Colonic mucosa (tissue), 4 donors: ENCODE data around the gene ARSA. TPM values are rescaled to one million over a fixed set of nuclear protein-coding genes. Genes with fewer than 3 reads are reported as not detected.
A peak's percentile ranks its signal among the peaks of the same experiment; 100 is the strongest.

ENCODE experiments used
- DNase-seq: peaks from one replicate; pipeline ENCODE4 v3.0.0-alpha.2; 2020
- H3K27ac ChIP-seq: fragments of 200-600 bp; one replicate; pipeline ENCODE4 v1.8.0; 2021
- H3K27me3 ChIP-seq: fragments of 200-600 bp; one replicate; pipeline ENCODE4 v1.8.0; 2021
- H3K36me3 ChIP-seq: fragments of 200-600 bp; one replicate; pipeline ENCODE4 v1.8.0; 2021
- H3K4me1 ChIP-seq: fragments of 200-600 bp; one replicate; pipeline ENCODE4 v1.8.0; 2021; ENCODE audit warnings: mild to moderate bottlenecking
- H3K4me3 ChIP-seq: fragments of 200-600 bp; one replicate; pipeline ENCODE4 v1.8.0; 2021
- H3K9ac ChIP-seq, 2 donors: one replicate each; pipeline ENCODE4 v1.7.0; 2013; ENCODE audit warnings: control low read depth in 2 of 2, low read depth in 2 of 2, low read length in 2 of 2
- H3K9me3 ChIP-seq: fragments of 200-600 bp; one replicate; pipeline ENCODE4 v1.8.0; 2021
- CTCF ChIP-seq: fragments of 200-600 bp; IDR thresholded peaks from one replicate; pipeline ENCODE4 v1.8.0; 2022; ENCODE audit warnings: antibody characterized with exemption, mild to moderate bottlenecking
- intact Hi-C: fragments of 100-400 bp; cut with DNase I; formaldehyde crosslinking; loops from one replicate; pipeline ENCODE4 v1.14.1; 2022
- total RNA-seq, 2 donors: library from RNA; stranded (reverse); fragmentation: NEBNext Ultra II Directional in 1 of 2; extraction: Animal tissue kit (Norgen Biotek cat#: 25700) in 1 of 2; gene quantifications; one replicate each; pipeline ENCODE4 v1.2.1, GENCODE V29; 2021
- donor health status: healthy.
- donor health status: DM: no; HTN: no; CAD: no.
- donor health status: DM: no; HTN: no; CAD: no.

ARSA gene
- total RNA-seq, 2 donors from 2014 or later, result 40.6 to 61.0 TPM

- H3K27me3 ChIP-seq, result no peaks in the 10 kb centered on the region
These were observed 15.8 kb downstream of the ARSA start for GRCh38 chr22:50612168-50612527.

GRCh38 chr22:50611341-50612060, 16.5 kb downstream of the ARSA start:
- TF ChIP-seq CTCF, result no peak
- H3K36me3 ChIP-seq, result no peaks in the 10 kb centered on the region

More at GRCh38 chr22:50612168-50612527, 15.8 kb downstream of the ARSA start:
- Histone ChIP-seq H3K9me3 (no peaks in the 10 kb centered on the region), H3K4me1 (no peaks in the 10 kb centered on the region), H3K4me3 (no peak overlapping the region), H3K9ac (peak overlapping the region in 1 of 2 donors; percentile 55), H3K27ac (no peak overlapping the region), H3K36me3 (no peaks in the 10 kb centered on the region)
- intact Hi-C loops, result loop anchor here (10.0 kb wide), 1 partner anchor 47 kb away; the partner anchor contains the start of gene SYCE3
- DNase-seq, result no peak
- no peak for TF ChIP-seq CTCF

GRCh38 chr22:50610581-50610980, 17.4 kb downstream of the ARSA start:
- no peak overlapping the region for H3K9ac ChIP-seq
- intact Hi-C loops, result loop anchor here (10.0 kb wide), 1 partner anchor 46 kb away; the partner anchor contains the start of gene SYCE3
- H3K4me3 ChIP-seq, result no peak overlapping the region
- TF ChIP-seq CTCF, result no peak
- H3K36me3 ChIP-seq, result no peaks in the 10 kb centered on the region
- H3K27ac ChIP-seq, result no peak overlapping the region
- H3K27me3 ChIP-seq, result no peaks in the 10 kb centered on the region
- DNase-seq, result no peak
- no peaks in the 10 kb centered on the region for H3K4me1 ChIP-seq
- no peaks in the 10 kb centered on the region for H3K9me3 ChIP-seq

More at GRCh38 chr22:50611341-50612060, 16.5 kb downstream of the ARSA start:
- Histone ChIP-seq H3K9me3 (no peaks in the 10 kb centered on the region), H3K9ac (no peak overlapping the region), H3K27me3 (no peaks in the 10 kb centered on the region), H3K4me1 (no peaks in the 10 kb centered on the region), H3K27ac (no peak overlapping the region), H3K4me3 (no peak overlapping the region)
- no peak for DNase-seq
- intact Hi-C loops, result loop anchor here (10.0 kb wide), 1 partner anchor 47 kb away; the partner anchor contains the start of gene SYCE3

GRCh38 chr22:50610041-50610451, 17.9 kb downstream of the ARSA start:
- no peak overlapping the region for H3K27ac ChIP-seq
- no peak overlapping the region for H3K9ac ChIP-seq
- no peak for DNase-seq
- H3K9me3 ChIP-seq, result no peaks in the 10 kb centered on the region
- H3K4me3 ChIP-seq, result no peak overlapping the region
- intact Hi-C loops, result loop anchor here (10.0 kb wide), 1 partner anchor 45 kb away; the partner anchor contains the start of gene SYCE3
- TF ChIP-seq CTCF, result no peak
- no peaks in the 10 kb centered on the region for H3K27me3 ChIP-seq
- no peaks in the 10 kb centered on the region for H3K4me1 ChIP-seq
- no peaks in the 10 kb centered on the region for H3K36me3 ChIP-seq

- no peaks in the 10 kb centered on the region for H3K36me3 ChIP-seq
- intact Hi-C loops, result no loop called here
- no peak overlapping the region for H3K27ac ChIP-seq
- H3K9ac ChIP-seq, result no peak overlapping the region
- no peaks in the 10 kb centered on the region for H3K4me1 ChIP-seq
- H3K4me3 ChIP-seq, result no peak overlapping the region
- no peaks in the 10 kb centered on the region for H3K27me3 ChIP-seq
- no peak for DNase-seq
- no peak for TF ChIP-seq CTCF
- no peaks in the 10 kb centered on the region for H3K9me3 ChIP-seq
These were observed 18.4 kb downstream of the ARSA start for GRCh38 chr22:50609599-50609998.
